ENCODE data around the gene GRHL3.

GRHL3 gene

DNA sequence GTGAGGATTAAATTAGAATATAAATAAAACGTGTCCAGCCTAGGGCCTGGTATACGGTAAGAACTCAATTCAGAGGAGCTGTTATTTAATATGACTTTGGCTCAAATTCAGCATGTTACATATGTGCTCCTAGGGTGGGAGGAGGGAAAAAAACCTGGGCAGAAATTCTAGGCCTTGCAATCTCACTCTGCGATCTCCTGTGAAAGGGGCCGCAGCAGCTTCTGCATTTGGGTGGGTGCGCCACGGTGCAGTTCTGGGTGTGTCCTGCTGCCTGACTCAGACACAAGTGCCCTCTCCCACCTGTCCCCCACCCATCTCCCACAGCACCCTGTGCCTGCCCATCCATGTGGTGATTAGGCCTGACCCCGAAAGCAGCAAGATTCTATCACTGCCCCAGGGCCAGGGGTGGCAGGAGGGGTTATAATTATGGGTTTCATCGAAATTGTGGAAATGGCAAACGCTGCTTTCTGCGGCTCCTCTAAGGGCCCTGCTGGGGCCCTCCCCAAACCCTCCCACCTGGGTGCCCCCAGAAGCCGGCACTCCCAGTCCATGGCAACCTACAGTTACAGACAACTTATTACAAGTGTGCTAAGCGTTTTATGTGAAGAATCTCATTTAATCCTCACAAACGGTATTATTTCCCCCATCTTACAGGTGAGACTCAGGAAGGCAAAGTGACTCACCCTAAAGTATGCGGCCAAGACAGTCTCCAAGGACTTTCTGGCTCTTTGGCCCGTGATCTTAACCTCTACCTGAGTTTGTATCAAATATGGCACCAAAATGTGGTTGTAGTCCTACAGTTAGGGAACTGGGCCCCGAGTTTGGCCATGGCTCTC is 25.5 kb upstream of the GRHL3 start:
- DNase-seq (ENCODE audit: low read depth), result no peak

DNA sequence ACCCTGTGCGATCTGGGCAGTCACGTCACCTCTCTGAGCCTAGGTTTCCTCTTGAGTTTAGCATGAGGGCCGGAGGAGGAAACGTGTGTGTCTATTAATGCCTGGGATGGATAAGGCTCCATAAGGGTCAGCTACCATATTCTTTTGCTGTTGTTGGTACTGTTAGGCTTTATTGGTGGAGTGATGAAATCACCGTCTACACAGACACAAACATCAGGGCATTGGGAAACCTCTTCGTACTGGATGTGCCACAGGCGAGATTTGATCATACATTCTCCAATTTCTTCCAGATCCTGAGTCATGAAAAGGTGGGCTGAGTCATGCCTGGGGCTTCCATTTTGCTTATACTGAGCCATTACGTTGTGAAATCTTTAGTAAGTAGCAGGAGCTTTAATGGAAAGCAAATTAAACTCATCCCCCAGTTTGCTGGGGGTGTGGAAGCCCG is 24.9 kb upstream of the GRHL3 start:
- peak; percentile 78 for DNase-seq (ENCODE audit: low read depth)

DNA sequence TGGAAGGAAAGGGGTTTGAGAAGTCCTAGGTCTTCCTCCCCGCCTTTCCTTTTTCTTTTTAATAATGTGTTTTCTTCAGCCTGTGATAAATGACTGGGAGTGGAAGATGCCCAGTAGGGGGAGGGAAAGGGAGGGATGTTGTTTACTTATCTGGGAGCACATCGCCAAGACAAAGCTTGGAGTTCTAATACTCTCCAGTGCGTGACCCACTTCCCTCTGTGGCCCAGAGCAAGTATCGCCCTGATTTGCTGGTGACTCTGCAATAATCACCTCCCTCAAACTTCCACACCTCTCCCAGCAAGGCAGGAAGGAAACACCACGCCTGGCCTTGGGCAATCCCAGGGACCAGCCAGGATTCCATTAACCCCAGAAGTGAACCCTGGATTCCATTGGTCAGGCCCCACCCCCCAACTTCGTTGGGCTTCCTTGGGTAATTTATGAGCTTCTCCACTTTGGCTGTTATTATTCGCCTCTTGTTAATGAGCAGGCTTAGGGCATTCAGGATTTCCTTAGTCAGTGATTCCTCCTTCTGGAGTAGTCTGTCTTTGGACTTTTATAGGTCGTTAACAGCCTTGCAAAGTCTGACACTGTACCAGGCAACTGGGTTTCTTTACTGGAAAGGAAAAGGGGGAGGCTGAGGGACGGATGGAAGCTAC is 24.3 kb upstream of the GRHL3 start:
- no peak for DNase-seq (ENCODE audit: low read depth)

DNA sequence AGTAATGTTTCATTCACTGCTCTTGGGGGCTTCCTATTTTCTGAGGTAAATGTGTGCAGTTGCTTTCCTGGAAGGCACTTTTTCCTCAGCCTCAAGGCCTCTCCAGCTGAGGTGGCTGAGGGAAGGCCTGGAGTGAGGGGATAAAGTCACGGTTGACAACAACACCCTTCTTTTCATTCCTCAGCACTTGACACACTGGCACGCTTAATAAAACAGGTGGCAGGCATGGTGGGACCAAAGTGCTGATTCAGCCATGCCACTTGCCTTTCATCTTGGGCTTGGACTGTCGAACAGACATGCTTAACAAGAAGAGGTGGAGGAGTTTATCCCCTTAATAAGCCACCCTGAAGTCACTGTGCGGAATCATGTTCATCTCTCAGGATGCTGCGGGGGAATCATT is 23.6 kb upstream of the GRHL3 start:
- DNase-seq (ENCODE audit: low read depth), result no peak

DNA sequence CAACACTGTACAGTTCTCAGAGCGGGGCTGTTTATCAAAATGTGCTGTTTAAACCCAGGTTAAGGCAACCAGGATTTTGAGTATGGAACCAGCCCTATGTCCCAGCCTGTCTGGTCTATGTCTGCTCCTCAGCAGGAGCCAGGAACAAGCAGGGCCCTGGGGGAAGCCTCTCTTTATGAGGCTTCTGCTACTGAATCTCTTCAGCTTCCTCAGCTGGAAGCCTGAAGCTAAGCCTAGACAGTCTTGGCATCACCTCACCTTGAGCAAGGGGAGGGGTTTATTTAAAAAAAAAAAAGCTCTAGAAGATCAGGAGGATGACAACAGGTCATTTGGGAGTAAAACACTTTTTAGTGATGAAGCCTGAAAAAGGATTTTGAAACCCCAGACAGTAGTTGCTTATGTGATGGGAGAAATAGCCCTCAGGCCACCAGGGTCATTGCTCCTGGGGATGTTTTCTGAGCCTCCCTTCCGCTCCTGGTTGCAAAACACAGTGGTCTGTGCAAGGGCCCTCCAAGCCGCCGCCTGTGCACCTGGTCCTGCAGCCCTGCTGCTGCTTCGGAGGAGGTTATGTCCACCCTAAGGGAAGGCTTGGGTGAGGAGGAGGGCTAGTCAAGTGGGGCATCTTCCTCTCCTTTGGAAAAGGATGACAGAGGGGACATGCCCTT is 21.8 kb upstream of the GRHL3 start:
- DNase-seq (ENCODE audit: low read depth), result no peak

DNA sequence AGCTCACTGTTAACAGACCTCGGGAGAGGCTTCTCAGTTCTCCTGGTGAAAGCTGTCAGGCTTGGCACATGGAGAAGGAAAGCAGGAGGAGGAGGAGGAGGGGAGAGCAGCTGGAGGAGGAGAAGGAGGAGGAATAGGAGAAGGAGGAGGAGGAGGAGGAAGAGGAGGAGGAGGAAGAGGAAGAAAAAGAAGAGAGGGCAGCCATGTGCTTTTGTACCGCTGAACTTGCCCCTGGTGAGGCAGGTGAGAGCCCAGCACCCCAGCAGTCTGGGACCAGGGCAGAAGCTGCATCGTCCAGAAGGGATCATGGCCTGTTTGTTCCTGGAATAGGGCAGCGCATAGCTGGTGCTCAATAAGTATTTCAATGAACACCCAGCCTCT is 21.3 kb upstream of the GRHL3 start:
- DNase-seq (ENCODE audit: low read depth), result no peak

DNA sequence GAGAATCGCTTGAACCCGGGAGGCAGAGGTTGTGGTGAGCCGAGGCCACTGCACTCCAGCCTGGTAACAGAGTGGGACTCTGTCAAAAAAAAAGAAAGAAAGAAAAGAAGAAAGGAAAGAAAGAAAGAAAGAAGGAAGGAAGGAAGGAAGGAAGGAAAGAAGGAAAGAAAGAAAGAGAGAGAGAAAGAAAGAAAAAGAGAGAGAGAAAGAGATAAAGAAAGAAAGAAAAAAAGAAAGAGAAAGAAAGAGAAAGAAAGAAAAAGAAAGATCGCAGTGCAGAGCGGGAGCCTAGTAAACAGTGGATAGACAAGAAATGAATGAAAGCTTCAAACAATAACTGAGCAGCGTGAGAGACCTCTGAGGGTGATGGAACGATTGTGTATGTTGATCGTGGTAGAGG is 20.6 kb upstream of the GRHL3 start:
- DNase-seq (ENCODE audit: low read depth), result no peak

DNA sequence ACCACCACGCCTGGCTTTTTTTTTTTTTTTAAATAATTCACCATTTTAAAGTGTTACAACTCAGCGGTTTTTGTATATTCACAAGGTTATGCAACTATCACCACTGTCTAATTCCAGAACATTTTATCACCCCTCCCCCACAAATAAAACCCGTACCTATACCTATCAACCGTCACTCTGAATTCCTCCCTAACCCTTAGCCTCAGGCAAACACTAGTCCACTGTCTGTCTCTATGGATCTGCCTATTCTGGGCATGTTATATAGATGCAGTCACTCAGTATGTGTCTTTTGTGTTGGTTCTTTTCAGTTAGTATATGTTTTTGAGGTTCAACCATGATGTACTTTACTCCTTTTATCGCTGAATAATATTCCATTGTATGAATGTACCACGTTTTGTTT is 19.3 kb upstream of the GRHL3 start:
- DNase-seq (ENCODE audit: low read depth), result no peak

DNA sequence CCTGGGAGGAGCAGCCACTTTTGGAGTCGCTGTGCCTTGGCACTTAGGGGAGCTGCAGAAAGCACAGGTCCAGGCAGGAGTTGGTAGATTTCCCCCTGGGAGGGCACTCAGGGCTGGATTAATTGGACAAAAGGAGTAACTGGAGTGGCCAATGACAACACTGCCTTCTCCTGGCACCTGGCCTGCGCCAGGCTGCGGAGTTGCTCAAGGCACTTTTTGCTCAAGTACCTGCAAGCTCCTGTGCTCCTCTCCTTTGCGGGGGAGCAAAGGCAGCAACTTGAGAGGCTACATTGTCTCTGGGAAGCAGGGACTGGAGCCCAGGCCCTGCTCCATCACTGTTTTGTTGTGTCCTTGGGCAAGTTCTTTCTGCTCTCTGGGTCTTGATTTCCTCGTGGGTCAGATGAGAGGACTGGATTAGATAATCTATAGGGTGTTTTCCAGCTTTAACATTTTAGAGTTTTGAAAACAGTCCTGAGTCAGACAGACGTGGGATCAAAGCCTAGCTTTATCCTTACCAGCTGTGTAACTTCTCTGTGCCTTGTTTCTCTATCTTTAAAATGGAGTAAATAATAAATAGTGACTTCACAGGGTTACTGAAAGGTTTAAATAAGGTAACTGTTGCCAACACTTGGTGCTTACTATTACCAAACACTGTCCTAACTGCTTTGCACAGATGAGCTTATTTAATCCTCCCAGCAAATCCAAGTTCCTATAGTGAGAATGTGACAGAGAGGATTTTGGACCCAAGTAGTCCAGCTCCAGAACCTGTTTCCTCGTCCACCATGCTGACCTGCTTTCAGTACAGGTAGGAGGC is 18.0 kb upstream of the GRHL3 start:
- no peak for DNase-seq (ENCODE audit: low read depth)

DNA sequence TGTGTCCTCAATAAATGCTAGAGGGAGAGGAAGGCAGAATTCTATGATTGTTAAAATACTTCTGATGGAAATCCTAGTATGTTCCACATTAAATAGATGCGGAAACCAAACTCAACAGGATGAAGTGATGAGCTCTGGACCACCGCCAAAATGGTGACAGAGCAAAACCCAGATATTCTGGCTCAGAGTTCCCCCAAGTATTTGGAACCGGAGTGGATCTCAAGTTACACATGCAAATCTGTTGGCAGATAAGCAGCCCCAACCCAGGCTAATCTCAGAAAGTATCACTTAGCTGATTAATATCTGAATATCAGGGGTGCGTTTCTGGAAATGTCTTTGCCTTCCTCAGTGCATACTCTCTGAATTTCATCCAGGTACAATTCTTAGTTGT is 17.4 kb upstream of the GRHL3 start:
- no peak for DNase-seq (ENCODE audit: low read depth)

DNA sequence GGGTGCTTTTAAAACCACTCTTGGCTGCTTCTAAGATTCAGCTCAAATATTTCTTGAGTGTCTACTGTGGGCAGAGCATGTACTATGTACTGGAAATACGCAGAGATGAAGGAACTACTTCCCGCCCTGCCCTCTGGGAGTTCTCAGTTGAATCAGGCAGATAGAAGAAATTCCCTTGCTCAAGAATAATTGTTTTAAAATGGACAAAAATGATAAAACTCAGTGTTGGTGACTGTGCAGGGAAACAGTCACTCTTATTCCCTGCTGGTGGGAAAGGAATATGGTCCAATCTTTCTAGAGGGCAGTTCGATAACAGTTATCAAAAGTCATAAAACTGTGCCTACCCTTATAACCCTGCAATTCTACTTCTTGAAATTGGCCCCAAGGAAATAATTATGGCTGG is 16.9 kb upstream of the GRHL3 start:
- DNase-seq (ENCODE audit: low read depth), result no peak

DNA sequence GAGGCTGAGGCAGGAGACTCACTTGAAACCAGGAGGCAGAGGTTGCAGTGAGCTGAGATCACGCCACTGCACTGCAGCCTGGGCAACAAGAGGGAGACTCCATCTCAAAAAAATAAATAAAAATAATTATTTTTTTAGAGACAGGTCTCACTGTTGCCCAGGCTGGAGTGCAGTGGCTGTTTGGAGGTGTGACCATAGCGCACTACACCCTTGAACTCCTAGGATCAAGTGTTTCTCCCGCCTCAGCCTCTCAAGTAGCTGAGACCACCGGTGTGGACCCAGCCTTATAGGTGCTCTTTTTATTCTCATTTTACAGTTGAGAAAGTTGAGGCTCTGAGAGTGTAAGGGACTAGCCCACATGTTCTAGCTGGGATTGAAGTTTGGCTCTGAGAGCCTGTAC is 15.6 kb upstream of the GRHL3 start:
- no peak for DNase-seq (ENCODE audit: low read depth)

DNA sequence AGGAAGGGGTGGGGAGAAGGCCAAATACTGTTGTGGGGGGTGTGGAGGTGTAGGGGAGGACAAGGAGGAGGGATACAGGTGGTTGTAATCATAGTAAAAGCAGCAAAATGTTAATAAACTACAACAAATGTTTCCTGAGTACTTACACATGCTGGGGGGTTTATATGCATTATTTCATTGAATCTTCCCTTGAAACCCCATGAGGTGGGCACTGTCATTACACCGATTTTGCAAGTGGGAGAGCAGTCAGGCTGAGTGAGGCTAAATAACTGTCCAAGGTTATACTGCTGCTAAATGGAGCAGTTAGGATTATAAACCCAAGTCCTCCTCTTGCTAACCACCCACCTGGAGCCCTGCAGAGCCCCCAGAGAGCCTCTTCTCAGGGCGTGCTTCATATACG is 14.4 kb upstream of the GRHL3 start:
- DNase-seq (ENCODE audit: low read depth), result no peak

DNA sequence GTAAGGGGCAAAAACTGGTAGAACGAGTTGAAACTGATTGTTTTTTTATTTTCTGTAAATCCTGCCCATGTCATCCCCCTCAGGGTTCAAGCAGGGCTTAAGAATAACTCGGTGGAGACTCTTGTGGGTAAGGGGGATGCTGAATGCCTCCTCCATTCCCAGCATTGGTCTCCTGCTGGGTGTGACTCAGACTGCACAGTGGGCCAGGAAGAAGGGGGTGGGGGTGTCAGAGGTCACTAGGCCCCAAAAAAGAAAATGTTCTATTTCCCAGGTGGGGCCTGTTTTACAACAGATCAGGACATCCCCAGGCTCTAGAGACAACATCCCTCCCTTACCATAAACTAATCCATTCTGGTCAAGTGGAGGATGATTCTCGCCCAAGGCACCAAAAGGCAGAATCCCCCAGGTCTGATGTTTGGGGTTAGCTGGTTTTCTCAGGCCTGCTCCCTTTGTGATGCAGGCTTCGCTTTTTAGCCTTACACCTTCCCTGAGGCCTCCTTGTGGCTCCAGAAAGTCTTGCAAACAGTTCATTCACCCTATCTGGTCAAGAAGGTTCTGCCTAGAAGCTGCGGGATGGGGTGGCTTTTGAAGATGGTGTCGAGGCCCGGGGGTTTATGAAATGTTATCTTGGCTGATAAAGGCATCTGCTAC is 10.7 kb upstream of the GRHL3 start:
- DNase-seq (ENCODE audit: low read depth), result no peak

DNA sequence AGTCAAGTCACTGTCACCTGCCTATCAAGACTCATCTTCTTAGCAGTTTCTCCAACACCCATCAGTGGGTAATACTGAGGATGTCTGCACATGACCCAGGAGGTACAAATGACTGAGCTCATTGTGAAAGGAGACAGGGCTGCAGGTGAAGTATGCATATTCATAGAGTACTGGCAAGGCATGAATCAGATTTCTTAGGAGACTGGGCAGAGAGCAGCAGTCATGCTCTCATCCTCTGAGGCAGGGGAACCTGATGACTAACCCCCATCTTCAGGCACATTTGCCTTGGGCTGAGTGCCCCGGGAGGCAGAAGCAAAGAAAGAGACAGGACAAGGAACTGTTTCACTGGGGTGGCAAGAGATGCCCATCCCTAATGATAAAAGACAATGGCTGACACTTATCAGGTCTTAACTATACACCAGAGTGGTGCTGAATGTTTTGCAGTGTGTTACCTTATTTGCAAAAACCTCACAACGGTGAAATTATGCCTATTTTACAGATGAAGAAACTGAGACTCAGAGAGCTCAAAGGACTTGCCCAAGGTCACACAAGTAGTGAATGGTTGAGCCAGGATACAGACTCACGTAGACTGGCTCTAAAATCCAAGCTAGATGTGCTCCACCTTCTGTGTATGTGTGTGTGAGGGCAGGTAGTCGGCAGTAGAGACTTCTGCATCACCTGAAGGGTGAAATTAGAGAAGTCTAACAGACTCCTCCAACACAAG is 9.2 kb upstream of the GRHL3 start:
- no peak for DNase-seq (ENCODE audit: low read depth)

DNA sequence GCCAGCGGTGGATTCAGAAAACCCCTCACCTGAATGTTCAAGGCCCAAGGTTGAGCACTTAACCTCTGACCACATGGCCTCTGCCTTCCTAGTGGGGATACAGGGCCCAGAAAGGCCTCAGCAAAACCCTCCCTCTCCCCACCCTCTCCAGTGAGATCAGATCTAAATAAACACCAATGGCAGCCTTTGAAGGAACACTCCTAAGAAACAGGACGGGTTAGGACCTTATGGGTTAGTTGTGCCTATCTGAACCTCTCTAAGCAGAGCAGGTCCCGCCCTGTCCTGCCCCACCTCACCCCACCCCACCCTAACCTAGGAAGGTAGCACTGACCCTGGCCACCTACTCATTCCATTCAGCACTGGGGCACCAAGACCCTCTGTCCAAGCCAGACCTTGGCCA is 7.9 kb upstream of the GRHL3 start:
- DNase-seq (ENCODE audit: low read depth), result no peak

DNA sequence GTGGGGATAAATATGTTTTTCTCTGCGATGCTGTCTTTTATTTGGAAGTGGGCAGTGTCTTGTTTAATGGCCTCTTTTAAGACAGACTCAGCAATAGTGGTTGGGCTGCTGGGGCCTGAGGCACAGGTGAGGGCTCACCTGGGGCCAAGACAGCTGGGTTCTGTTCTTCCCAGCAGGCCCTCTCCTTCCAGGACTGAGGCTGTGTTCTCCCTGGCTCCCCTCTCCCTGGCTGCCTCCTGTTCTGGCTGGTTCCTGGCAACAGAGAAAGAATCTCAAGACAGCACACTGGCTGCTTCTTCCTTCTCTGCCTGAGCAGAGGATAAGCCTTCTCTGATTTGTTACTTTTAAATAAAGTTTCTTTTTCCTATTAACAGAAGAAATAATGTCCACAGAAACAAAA is 7.4 kb upstream of the GRHL3 start:
- DNase-seq (ENCODE audit: low read depth), result no peak

DNA sequence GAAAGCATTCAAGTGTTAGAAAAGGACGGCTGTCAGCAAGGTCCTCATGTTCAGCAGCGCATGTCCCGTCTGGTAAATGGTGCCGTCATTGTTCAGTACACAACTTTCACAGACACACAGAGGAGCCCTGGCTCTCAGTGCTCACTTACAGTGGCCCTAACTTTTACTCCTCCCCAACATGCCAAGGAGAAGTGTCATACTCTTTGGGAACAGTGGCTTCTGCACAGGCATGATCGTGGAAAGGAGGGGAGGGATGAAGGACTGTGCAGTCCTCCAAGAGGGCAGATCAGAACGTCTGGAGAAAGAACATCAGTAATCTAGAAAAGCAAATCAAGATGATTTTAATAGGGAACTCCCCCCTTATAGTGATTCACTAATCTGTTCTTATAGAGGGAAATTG is 3.8 kb upstream of the GRHL3 start:
- no peak for DNase-seq (ENCODE audit: low read depth)

DNA sequence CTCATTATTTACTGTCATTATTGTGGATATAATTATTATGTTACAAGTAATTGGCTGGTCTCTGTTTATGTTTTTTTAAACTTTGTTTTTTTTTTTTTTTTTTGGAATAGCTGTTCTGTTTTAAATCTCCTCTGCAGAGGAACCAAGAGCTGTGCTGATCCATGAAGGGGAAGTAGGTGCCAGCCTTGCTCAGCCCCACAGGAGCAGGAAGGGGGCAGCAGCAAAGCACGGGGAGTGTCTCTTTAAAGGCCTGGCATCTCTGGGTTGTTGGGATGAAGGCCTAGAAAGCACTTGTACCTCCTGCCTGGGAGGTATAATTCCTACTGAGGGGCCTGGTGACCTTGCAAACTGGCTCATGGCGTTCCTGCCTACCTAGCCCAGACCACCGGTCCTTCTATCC is 2.5 kb upstream of the GRHL3 start:
- DNase-seq (ENCODE audit: low read depth), result no peak

DNA sequence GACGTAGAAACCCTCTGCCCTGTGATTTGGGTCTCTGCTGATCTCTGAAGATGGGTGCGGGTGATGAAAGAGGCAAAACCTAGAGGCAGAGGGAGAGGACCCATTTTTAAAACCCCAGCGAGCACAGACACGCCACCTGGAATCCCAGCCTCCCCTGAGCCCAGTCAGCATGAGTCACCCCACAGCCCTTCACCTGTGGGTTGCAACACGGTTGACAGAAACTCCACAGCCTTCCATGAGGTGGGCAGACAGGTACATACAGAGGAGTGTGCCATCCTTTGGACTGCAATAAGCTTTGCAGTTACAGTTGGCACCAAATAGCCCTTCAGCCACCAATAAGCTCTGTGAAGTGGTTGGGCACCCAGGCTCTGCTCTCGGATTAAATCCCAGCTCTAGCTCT is 2.1 kb upstream of the GRHL3 start:
- no peak for DNase-seq (ENCODE audit: low read depth)

DNA sequence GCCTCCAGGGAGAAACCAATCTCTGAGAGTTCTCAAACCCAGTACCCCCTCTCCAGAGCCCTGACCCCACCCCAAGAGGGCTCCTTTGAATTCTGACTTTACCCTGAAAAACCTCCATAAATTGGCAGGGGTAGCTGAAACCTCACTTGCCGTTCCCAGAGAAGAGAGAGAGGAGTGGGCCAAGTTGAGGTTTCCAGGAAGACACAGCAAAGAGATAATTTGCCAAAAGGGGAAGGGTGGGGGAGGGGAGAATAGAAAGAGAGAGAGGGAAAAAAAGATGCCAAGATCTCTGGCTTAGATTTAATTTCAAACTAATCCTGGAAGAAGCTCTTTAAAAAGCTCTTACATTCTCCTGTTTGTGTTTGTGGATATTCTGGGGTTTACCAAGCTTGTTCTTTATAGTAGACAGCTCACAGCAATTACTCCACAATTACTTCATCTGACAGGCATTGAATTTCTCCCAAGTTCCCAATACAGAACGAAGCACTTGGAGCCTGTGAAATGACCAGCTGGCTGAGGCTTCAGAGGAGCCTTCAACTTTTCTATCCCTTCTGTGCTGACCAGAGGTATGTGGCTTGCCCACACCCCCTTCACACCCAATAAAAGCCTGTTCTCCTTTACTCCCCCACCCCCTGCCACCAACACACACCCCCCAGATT is 1.1 kb upstream of the GRHL3 start:
- DNase-seq (ENCODE audit: low read depth), result no peak

All from non-pigmented ciliary epithelial cell (primary cell).